HepG2 (cell line): ENCODE results near the gene KRTAP10-4. TPM values are rescaled to one million over a fixed set of nuclear protein-coding genes. Genes with fewer than 3 reads are reported as not detected.

Experiments
- ATAC-seq: fragments of 200-7000 bp; cut with Tn5 transposase; 3 replicates; pipeline ENCODE4 v1.9.1; 2020; ENCODE audit warnings: mild to moderate bottlenecking, moderate library complexity
- BruUV-seq: library from RNA; stranded (reverse); fragments of 400-500 nt; replicated peaks from 2 replicates; lab custom pipeline; 2021; lab: Mats Ljungman, UMichigan
- CTCF ChIA-PET: fragments of 300-600 bp; formaldehyde crosslinking; extraction: SDS; loops from one replicate; lab custom pipeline; 2021; ENCODE audit warnings: low total read pairs, inconsistent platforms, low intra/inter-chr PET ratio; lab: Yijun Ruan, JAX
- POLR2A ChIA-PET: fragments of 350-600 bp; sonication (Branson Sonifier 250); formaldehyde crosslinking; loops from one replicate; lab custom pipeline; 2020; ENCODE audit warnings: antibody characterized with exemption, inconsistent platforms; lab: Yijun Ruan, JAX
- DNase-seq: peaks from one replicate; pipeline ENCODE4 v3.0.0-alpha.2; 2015; ENCODE audit warnings: low spot score
- FAIRE-seq: peaks from 3 replicates; lab custom pipeline; 2011; peaks lifted over from hg19 to GRCh38; lab: Jason Lieb, UNC
- H2AFZ ChIP-seq: one replicate; pipeline ENCODE4 v1.6.1; 2011; ENCODE audit warnings: low read length, inconsistent platforms
- H3K27ac ChIP-seq: fragments of 300-600 bp; 3 replicates; pipeline ENCODE4 v1.8.0; 2011; ENCODE audit warnings: mixed run types, mild to moderate bottlenecking, mixed read lengths, low read length, inconsistent platforms; ENCODE audit not compliant: insufficient read depth; ENCODE audit errors: extremely low read length
- H3K27me3 ChIP-seq, 2 experiments: fragments of 200-600 bp in 1 of 2; 2 replicates in 1 of 2; 3 replicates in 1 of 2; pipeline versions ENCODE4 v1.6.0 to v1.8.0; 2011; ENCODE audit warnings: low read length in 2 of 2, mild to moderate bottlenecking in 2 of 2, moderate library complexity in 2 of 2, inconsistent platforms in 1 of 2; ENCODE audit not compliant: insufficient read depth in 2 of 2, control insufficient read depth in 1 of 2
- H3K36me3 ChIP-seq, 2 experiments: fragments of 200-600 bp in 1 of 2; replicated peaks in 1 of 2; 2 replicates in 1 of 2; 3 replicates in 1 of 2; pipeline versions ENCODE4 v1.5.1 to v1.8.0; 2011; ENCODE audit warnings: low read length in 2 of 2, inconsistent platforms in 1 of 2; ENCODE audit not compliant: insufficient read depth in 2 of 2, control insufficient read depth in 1 of 2
- H3K4me1 ChIP-seq: 2 replicates; pipeline ENCODE4 v1.5.1; 2012; ENCODE audit warnings: low read length, inconsistent platforms; ENCODE audit not compliant: insufficient read depth
- H3K4me2 ChIP-seq: 2 replicates; pipeline ENCODE4 v1.6.0; 2011; ENCODE audit warnings: low read depth, low read length, inconsistent platforms
- H3K4me3 ChIP-seq, 3 experiments: fragments of 200-600 bp in 1 of 3; sonication (generic), shearing (Covaris generic) in 1 of 3; replicated peaks in 1 of 3; 2 replicates each; pipeline ENCODE4 v1.5.1; 2011 to 2016; ENCODE audit warnings: low read length in 3 of 3, inconsistent platforms in 2 of 3, low read depth in 2 of 3, mild to moderate bottlenecking in 2 of 3, control low read depth in 1 of 3, mixed read lengths in 1 of 3; ENCODE audit not compliant: insufficient read depth in 1 of 3
- H3K79me2 ChIP-seq: one replicate; pipeline ENCODE4 v1.6.1; 2011; ENCODE audit warnings: low read length, inconsistent platforms; ENCODE audit not compliant: insufficient read depth
- H3K9ac ChIP-seq: 2 replicates; pipeline ENCODE4 v1.6.0; 2011; ENCODE audit warnings: mild to moderate bottlenecking, low read depth, low read length, inconsistent platforms; ENCODE audit not compliant: insufficient read depth
- H3K9me3 ChIP-seq: 2 replicates; pipeline ENCODE4 v1.5.1; 2012; ENCODE audit warnings: mild to moderate bottlenecking, low read length
- H4K20me1 ChIP-seq: 2 replicates; pipeline ENCODE4 v1.6.0; 2011; ENCODE audit warnings: inconsistent platforms, mild to moderate bottlenecking, low read length, moderate library complexity; ENCODE audit not compliant: insufficient read depth
- REL ChIP-seq: sonication (generic); formaldehyde crosslinking; conservative IDR thresholded peaks from 2 replicates; pipeline ENCODE4 v1.8.0; 2022; ENCODE audit warnings: mild to moderate bottlenecking, missing genetic modification reagents, moderate library complexity
- RORA ChIP-seq: sonication (generic); formaldehyde crosslinking; IDR thresholded peaks from 2 replicates; pipeline ENCODE4 v1.5.0; 2020; ENCODE audit warnings: mild to moderate bottlenecking, missing genetic modification reagents, moderate library complexity
- TFDP2 ChIP-seq: sonication (generic); formaldehyde crosslinking; IDR thresholded peaks from 2 replicates; pipeline ENCODE4 v1.4.0; 2020; ENCODE audit warnings: missing genetic modification reagents
- ZBTB20 ChIP-seq: sonication (generic); formaldehyde crosslinking; IDR thresholded peaks from 2 replicates; pipeline ENCODE4 v1.8.1; 2023; ENCODE audit warnings: missing genetic modification reagents, low read depth, mild to moderate bottlenecking, borderline replicate concordance
- WGBS: methylation state at CpG from one replicate; pipeline ENCODE4 v1.1.6; 2017; ENCODE audit warnings: low lambda C conversion rate; 5-methylcytosine and 5-hydroxymethylcytosine counted together
- in situ Hi-C: cut with HindIII; loops from 2 replicates; pipeline ENCODE4 v1.10.0; 2017; ENCODE audit warnings: low pct_unique_long_range_greater_than_20kb; ENCODE audit not compliant: extremely low pct_ligation_motif_present
- intact Hi-C: fragments of 100-400 bp; cut with micrococcal nuclease; formaldehyde crosslinking; loops from one replicate; pipeline ENCODE4 v1.10.0; 2022; ENCODE audit not compliant: unreplicated experiment
- polyA plus RNA-seq, 8 experiments: library from polyadenylated mRNA; depleted of rRNA in 3 of 8; stranded (reverse) in 7 of 8; unstranded in 1 of 8; fragments of >200 nt; fragmentation: Illumina TruSeq in 4 of 8; extraction: Trizol in 4 of 8; gene quantifications; 2 replicates each; pipeline versions ENCODE4 v1.2.1 to v1.2.3, GENCODE V29; 2011 to 2016; ENCODE audit warnings: low read depth in 4 of 8, missing spikeins in 1 of 8, mixed read lengths in 1 of 8; ENCODE audit not compliant: insufficient read depth in 1 of 8
- total RNA-seq, 5 experiments: library from RNA; depleted of rRNA; stranded (reverse); fragments of >200 nt; fragmentation: Illumina TruSeq; extraction: Trizol; gene quantifications; 2 replicates each; pipeline ENCODE4 v1.2.3, GENCODE V29; 2016; ENCODE audit warnings: low read depth in 1 of 5
- TF ChIP-seq, protein P1 (sequence below), 2 experiments: IDR thresholded peaks; 2 replicates each; pipeline ENCODE4 v1.6.1; 2011 to 2012; ENCODE audit warnings: low read length in 2 of 2, borderline replicate concordance in 1 of 2, low read depth in 1 of 2, mild to moderate bottlenecking in 1 of 2, moderate library complexity in 1 of 2

Gene KRTAP10-4
- total and polyA plus RNA-seq, 2 of the 13 experiments (the other 11 are each of a cell fraction or from before 2014, with no cell fraction given), result not detected

- 0% methylated on average over 1 of the region's 1 CpG for WGBS
- no peak overlapping the region for H3K4me3 ChIP-seq
- no peak overlapping the region for H3K9ac ChIP-seq
- H3K4me1 ChIP-seq, result no peaks in the 10 kb centered on the region
- in situ Hi-C loops (no loop called here), intact Hi-C loops (no loop called here)
- H3K27me3 ChIP-seq, result no peaks in the 10 kb centered on the region; a peak in 1 of 5 replicates
- H3K9me3 ChIP-seq, result no peaks in the 10 kb centered on the region
- no peaks in the 10 kb centered on the region for H3K36me3 ChIP-seq
- no peak for FAIRE-seq
- H2AFZ ChIP-seq, result no peak overlapping the region
- DNase-seq, result no peak
- POLR2A ChIA-PET, result no interaction called here
- TF ChIP-seq ZBTB20 (no peak), TFDP2 (no peak), REL (CRISPR knock-in tag) (no peak), RORA (CRISPR knock-in tag) (no peak)
- TF ChIP-seq, protein P1, sequence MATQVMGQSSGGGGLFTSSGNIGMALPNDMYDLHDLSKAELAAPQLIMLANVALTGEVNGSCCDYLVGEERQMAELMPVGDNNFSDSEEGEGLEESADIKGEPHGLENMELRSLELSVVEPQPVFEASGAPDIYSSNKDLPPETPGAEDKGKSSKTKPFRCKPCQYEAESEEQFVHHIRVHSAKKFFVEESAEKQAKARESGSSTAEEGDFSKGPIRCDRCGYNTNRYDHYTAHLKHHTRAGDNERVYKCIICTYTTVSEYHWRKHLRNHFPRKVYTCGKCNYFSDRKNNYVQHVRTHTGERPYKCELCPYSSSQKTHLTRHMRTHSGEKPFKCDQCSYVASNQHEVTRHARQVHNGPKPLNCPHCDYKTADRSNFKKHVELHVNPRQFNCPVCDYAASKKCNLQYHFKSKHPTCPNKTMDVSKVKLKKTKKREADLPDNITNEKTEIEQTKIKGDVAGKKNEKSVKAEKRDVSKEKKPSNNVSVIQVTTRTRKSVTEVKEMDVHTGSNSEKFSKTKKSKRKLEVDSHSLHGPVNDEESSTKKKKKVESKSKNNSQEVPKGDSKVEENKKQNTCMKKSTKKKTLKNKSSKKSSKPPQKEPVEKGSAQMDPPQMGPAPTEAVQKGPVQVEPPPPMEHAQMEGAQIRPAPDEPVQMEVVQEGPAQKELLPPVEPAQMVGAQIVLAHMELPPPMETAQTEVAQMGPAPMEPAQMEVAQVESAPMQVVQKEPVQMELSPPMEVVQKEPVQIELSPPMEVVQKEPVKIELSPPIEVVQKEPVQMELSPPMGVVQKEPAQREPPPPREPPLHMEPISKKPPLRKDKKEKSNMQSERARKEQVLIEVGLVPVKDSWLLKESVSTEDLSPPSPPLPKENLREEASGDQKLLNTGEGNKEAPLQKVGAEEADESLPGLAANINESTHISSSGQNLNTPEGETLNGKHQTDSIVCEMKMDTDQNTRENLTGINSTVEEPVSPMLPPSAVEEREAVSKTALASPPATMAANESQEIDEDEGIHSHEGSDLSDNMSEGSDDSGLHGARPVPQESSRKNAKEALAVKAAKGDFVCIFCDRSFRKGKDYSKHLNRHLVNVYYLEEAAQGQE (IDR thresholded peaks at IDR 0.05; ENCODE audit: borderline replicate concordance in 1 of 2, low read depth in 1 of 2, low read length in 2 of 2), result no peak
- TF ChIP-seq, all 625 proteins: peak for 0
- no peak for ATAC-seq
- no TSS peak for BruUV-seq
- H4K20me1 ChIP-seq, result no peaks in the 10 kb centered on the region
- CTCF ChIA-PET, result no interaction called here
- H3K4me2 ChIP-seq, result no peak overlapping the region
- H3K27ac ChIP-seq, result no peak overlapping the region
- no peaks in the 10 kb centered on the region for H3K79me2 ChIP-seq
Measured at GRCh38 chr21:44564886-44565598, 8.5 kb upstream of the KRTAP10-4 start.
